ENCODE results near the gene PRMT9.

GRCh38 chr4:147674073-147674472, 9.9 kb downstream of the PRMT9 start:
- TF ChIP-seq POLR2A (IDR thresholded peaks at IDR 0.05) (no peak), CTCF (IDR thresholded peaks at IDR 0.05) (no peak)
